ENCODE data around the gene DBP.

DNA sequence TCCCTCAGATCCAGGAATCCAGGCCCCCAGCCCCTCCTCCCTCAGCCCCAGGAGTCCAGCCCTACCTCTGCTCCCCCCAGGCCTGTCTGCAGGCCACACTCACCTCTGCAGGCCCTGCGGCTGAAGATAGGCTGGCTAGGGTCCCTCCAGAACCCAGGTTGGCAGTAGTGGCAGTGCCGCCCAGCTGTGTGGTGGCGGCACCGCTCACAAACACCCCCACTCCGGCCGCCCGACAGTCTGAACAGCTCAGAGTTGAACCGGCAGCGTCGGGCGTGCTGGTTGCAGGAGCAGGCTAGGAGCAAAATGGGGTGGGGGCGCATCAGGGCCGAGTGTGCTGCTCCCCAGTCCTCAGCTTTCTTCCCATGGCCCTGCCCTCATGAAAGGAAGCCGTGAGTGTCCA lies 27.3 kb upstream of the DBP start:
- TF ChIP-seq CTCF (IDR thresholded peaks at IDR 0.05) (no peak), ZFX (IDR thresholded peaks at IDR 0.05; ENCODE audit: borderline replicate concordance) (no peak)
